ENCODE results near the gene PMS1. TPM values are rescaled to one million over a fixed set of nuclear protein-coding genes. Genes with fewer than 3 reads are reported as not detected.

Gene PMS1
- polyA plus RNA-seq, 1 of the 3 experiments (the other 2 are of a cell fraction), result 7.7 TPM

DNA sequence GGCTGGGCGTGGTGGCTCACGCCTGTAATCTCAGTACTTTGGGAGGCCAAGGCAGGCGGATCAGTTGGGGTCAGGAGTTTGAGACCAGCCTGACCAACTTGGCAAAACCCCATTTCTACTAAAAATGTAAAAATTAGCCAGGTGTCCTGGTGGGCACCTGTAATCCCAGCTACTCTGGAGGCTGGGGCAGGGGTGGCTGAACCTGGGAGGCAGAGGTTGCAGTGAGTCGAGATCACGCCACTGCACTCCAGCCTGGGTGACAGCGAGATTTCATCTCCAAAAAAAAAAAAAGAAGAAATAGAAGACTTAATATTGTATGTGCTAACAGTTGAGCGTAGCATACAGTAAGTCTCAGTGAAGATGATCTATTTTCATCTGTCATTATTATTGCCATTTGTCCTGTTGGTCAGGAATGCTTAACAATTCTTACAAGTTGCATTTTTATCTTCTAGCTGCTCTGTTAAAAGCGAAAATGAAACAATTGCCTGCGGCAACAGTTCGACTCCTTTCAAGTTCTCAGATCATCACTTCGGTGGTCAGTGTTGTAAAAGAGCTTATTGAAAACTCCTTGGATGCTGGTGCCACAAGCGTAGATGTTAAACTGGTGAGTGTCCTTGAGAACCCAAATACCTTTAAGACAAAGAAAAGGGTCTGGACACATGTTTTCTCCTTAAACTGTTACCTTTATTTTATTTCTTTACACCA lies 7.2 kb downstream of the PMS1 start:
- Histone ChIP-seq H3K4me2 (no peak overlapping the region), H3K9me3 (no peaks in the 10 kb centered on the region), H2AFZ (ENCODE audit: low read depth) (no peak overlapping the region), H3K79me2 (ENCODE audit: insufficient read depth) (peaks cover 38% of the 10 kb centered on the region), H3K9ac (no peak overlapping the region), H3K4me3 (ENCODE audit: low read depth in 2 of 2, low read length in 1 of 2) (no peak overlapping the region), H3K36me3 (replicated peaks in 1 of 2; ENCODE audit: control insufficient read depth in 1 of 2, insufficient read depth in 2 of 2, low read length in 1 of 2) (peaks cover 49 to 51% of the 10 kb centered on the region in 2 experiments), H3K27ac (ENCODE audit: low read depth in 2 of 2, low read length in 1 of 2) (no peak overlapping the region), H3K27me3 (ENCODE audit: insufficient read depth) (no peaks in the 10 kb centered on the region), H3F3A (replicated peaks; ENCODE audit: insufficient read depth) (no peaks in the 10 kb centered on the region), H3K9me2 (no peaks in the 10 kb centered on the region), H4K20me1 (ENCODE audit: insufficient read depth) (no peaks in the 10 kb centered on the region; the same call in 1 of the 2 replicates), H3K4me1 (ENCODE audit: control insufficient read depth in 1 of 2, insufficient read depth in 2 of 2, low read depth in 1 of 2, low read length in 1 of 2) (no peaks in the 10 kb centered on the region)
- ChIA-PET CTCF (interaction anchor here (0.6 to 1.4 kb wide), 4 partner anchors 8 to 297 kb away, joined by 3 to 6 read pairs (median 3); partner anchors contain the start of gene ASNSD1), POLR2A (no interaction called here)
- no peak for DNase-seq
- 98% methylated on average over 12 of the region's 12 CpGs for WGBS (ENCODE audit: low lambda C conversion rate)
- TF ChIP-seq RCOR1 (IDR thresholded peaks at IDR 0.05; ENCODE audit: low read length) (no peak), SMC3 (IDR thresholded peaks at IDR 0.05; ENCODE audit: low read depth, low read length) (no peak), FOXM1 (IDR thresholded peaks at IDR 0.05; ENCODE audit: low read depth) (no peak), EZH2phosphoT487 (IDR thresholded peaks at IDR 0.05; ENCODE audit: borderline replicate concordance, low read depth) (no peak), ELF1 (IDR thresholded peaks at IDR 0.05) (no peak), JUND (IDR thresholded peaks at IDR 0.05) (no peak), TAF1 (IDR thresholded peaks at IDR 0.05; ENCODE audit: borderline replicate concordance, low read depth, low read length) (no peak), MXI1 (IDR thresholded peaks at IDR 0.05; ENCODE audit: low read depth, low read length) (no peak), YY1 (IDR thresholded peaks at IDR 0.05; ENCODE audit: low read depth) (no peak), GATA2 (CRISPR knock-in tag; IDR thresholded peaks at IDR 0.05) (no peak), EP300 (IDR thresholded peaks at IDR 0.05; ENCODE audit: borderline replicate concordance in 1 of 2, low read depth in 1 of 2, low read length in 1 of 2) (no peak)
- TF ChIP-seq, protein P1, sequence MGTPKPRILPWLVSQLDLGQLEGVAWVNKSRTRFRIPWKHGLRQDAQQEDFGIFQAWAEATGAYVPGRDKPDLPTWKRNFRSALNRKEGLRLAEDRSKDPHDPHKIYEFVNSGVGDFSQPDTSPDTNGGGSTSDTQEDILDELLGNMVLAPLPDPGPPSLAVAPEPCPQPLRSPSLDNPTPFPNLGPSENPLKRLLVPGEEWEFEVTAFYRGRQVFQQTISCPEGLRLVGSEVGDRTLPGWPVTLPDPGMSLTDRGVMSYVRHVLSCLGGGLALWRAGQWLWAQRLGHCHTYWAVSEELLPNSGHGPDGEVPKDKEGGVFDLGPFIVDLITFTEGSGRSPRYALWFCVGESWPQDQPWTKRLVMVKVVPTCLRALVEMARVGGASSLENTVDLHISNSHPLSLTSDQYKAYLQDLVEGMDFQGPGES (IDR thresholded peaks at IDR 0.05; ENCODE audit: low read depth, low read length), result no peak
- TF ChIP-seq, protein P2, sequence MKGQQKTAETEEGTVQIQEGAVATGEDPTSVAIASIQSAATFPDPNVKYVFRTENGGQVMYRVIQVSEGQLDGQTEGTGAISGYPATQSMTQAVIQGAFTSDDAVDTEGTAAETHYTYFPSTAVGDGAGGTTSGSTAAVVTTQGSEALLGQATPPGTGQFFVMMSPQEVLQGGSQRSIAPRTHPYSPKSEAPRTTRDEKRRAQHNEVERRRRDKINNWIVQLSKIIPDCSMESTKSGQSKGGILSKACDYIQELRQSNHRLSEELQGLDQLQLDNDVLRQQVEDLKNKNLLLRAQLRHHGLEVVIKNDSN (IDR thresholded peaks at IDR 0.05; ENCODE audit: borderline replicate concordance, low read depth), result no peak
- TF ChIP-seq, protein P3, sequence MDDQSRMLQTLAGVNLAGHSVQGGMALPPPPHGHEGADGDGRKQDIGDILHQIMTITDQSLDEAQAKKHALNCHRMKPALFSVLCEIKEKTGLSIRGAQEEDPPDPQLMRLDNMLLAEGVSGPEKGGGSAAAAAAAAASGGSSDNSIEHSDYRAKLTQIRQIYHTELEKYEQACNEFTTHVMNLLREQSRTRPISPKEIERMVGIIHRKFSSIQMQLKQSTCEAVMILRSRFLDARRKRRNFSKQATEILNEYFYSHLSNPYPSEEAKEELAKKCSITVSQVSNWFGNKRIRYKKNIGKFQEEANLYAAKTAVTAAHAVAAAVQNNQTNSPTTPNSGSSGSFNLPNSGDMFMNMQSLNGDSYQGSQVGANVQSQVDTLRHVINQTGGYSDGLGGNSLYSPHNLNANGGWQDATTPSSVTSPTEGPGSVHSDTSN (IDR thresholded peaks at IDR 0.05), result no peak
- TF ChIP-seq, protein P4, sequence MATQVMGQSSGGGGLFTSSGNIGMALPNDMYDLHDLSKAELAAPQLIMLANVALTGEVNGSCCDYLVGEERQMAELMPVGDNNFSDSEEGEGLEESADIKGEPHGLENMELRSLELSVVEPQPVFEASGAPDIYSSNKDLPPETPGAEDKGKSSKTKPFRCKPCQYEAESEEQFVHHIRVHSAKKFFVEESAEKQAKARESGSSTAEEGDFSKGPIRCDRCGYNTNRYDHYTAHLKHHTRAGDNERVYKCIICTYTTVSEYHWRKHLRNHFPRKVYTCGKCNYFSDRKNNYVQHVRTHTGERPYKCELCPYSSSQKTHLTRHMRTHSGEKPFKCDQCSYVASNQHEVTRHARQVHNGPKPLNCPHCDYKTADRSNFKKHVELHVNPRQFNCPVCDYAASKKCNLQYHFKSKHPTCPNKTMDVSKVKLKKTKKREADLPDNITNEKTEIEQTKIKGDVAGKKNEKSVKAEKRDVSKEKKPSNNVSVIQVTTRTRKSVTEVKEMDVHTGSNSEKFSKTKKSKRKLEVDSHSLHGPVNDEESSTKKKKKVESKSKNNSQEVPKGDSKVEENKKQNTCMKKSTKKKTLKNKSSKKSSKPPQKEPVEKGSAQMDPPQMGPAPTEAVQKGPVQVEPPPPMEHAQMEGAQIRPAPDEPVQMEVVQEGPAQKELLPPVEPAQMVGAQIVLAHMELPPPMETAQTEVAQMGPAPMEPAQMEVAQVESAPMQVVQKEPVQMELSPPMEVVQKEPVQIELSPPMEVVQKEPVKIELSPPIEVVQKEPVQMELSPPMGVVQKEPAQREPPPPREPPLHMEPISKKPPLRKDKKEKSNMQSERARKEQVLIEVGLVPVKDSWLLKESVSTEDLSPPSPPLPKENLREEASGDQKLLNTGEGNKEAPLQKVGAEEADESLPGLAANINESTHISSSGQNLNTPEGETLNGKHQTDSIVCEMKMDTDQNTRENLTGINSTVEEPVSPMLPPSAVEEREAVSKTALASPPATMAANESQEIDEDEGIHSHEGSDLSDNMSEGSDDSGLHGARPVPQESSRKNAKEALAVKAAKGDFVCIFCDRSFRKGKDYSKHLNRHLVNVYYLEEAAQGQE (IDR thresholded peaks at IDR 0.05; ENCODE audit: low read depth, low read length), result no peak
